ENCODE data around the gene HPSE2. TPM values are rescaled to one million over a fixed set of nuclear protein-coding genes. Genes with fewer than 3 reads are reported as not detected.

The HPSE2 gene
- total RNA-seq, 2 experiments from 2014 or later: not detected

DNA sequence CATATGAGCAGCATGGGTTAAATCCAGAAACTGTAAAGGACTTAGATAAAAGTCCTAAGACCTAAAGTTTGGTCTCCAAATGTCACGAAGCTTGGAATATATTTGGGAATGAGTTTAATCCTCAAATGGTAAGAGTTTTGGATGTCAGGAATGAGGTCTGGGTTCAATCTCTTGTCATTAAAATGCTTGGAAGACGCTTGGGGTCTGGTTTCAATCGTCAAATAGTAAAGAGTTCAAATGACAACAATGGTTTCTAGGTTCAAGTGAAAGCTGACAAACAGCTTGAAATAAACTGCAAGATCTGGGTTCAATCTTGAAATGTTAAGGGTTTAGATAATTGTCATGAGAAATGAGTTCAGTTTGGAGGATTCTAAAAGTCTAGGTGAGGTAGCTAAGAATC is 403.5 kb downstream of the HPSE2 start:
- POLR2A ChIA-PET: no interaction called here

GRCh38 chr10:98831391-98831790 is 404.3 kb downstream of the HPSE2 start:
- Histone ChIP-seq H3K27me3 (ENCODE audit: control insufficient read depth in 1 of 2, insufficient read depth in 2 of 2, low read length in 2 of 2) (no peaks in the 10 kb centered on the region), H3K4me1 (ENCODE audit: insufficient read depth, low read length) (no peaks in the 10 kb centered on the region), H3K36me3 (ENCODE audit: insufficient read depth, low read length) (no peaks in the 10 kb centered on the region), H3K4me3 (ENCODE audit: low read length) (no peak overlapping the region), H3K9me3 (ENCODE audit: control insufficient read depth in 1 of 2, insufficient read depth in 1 of 2, low read length in 2 of 2) (no peaks in the 10 kb centered on the region), H3K27ac (ENCODE audit: low read depth in 1 of 2, low read length in 2 of 2) (no peak overlapping the region)
- CTCF ChIA-PET: no interaction called here
- TF ChIP-seq CTCF (IDR thresholded peaks at IDR 0.05): no peak
- ATAC-seq (ENCODE audit: poor library complexity) (no peak), DNase-seq (no peak)
- no peak overlapping the region for H3K4me3 Mint-ChIP-seq
- no peaks in the 10 kb centered on the region for H3K4me1 Mint-ChIP-seq (ENCODE audit: low read depth)
- peaks cover 3% of the 10 kb centered on the region for H3K9me3 Mint-ChIP-seq
- no peaks in the 10 kb centered on the region for H3K27me3 Mint-ChIP-seq
- no peak overlapping the region for H3K27ac Mint-ChIP-seq
- no peaks in the 10 kb centered on the region for H3K36me3 Mint-ChIP-seq (ENCODE audit: low read depth)
- POLR2A ChIA-PET: no interaction called here
- intact Hi-C loops (cut with DNase I, micrococcal nuclease): no loop called here

More for the DNA sequence above, 403.5 kb downstream of the HPSE2 start:
- no peaks in the 10 kb centered on the region for H3K36me3 ChIP-seq (ENCODE audit: insufficient read depth, low read length)
- no peaks in the 10 kb centered on the region for H3K27me3 Mint-ChIP-seq
- CTCF ChIA-PET: no interaction called here
- H3K9me3 Mint-ChIP-seq: peaks cover 3% of the 10 kb centered on the region
- H3K4me3 Mint-ChIP-seq: no peak overlapping the region
- H3K36me3 Mint-ChIP-seq (ENCODE audit: low read depth): no peaks in the 10 kb centered on the region
- intact Hi-C loops (cut with DNase I, micrococcal nuclease): no loop called here
- ATAC-seq (ENCODE audit: poor library complexity): no peak
- no peak overlapping the region for H3K27ac Mint-ChIP-seq
- H3K4me3 ChIP-seq (ENCODE audit: low read length): no peak overlapping the region
- no peaks in the 10 kb centered on the region for H3K4me1 Mint-ChIP-seq (ENCODE audit: low read depth)
- no peak for TF ChIP-seq CTCF (IDR thresholded peaks at IDR 0.05)
- DNase-seq: no peak
- no peaks in the 10 kb centered on the region for H3K4me1 ChIP-seq (ENCODE audit: insufficient read depth, low read length)
- H3K27ac ChIP-seq (ENCODE audit: low read depth in 1 of 2, low read length in 2 of 2): no peak overlapping the region
- no peaks in the 10 kb centered on the region for H3K9me3 ChIP-seq (ENCODE audit: control insufficient read depth in 1 of 2, insufficient read depth in 1 of 2, low read length in 2 of 2)
- H3K27me3 ChIP-seq (ENCODE audit: control insufficient read depth in 1 of 2, insufficient read depth in 2 of 2, low read length in 2 of 2): no peaks in the 10 kb centered on the region

DNA sequence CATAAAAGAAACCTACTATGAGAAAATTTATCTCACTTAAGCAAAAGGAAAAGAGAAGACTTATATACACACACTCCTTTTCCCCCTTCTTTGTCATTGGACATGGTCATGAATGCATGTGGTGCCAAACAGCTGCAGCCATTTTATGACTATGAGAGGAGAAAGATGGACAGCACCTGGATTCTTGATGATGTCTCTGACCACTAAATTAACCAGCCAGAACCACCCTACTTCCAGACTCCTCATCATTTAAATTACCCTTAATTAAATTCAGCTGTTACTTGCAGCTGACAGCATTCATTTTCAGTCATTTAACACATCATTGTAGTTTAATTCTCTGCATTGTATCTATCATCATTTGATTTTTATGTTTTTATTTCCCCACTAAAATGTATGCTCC is 409.9 kb downstream of the HPSE2 start:
- Mint-ChIP-seq H3K4me3 (no peak overlapping the region), H3K9me3 (peaks cover 3% of the 10 kb centered on the region), H3K27ac (no peak overlapping the region), H3K36me3 (ENCODE audit: low read depth) (no peaks in the 10 kb centered on the region), H3K4me1 (ENCODE audit: low read depth) (no peaks in the 10 kb centered on the region), H3K27me3 (no peaks in the 10 kb centered on the region)
- TF ChIP-seq CTCF (IDR thresholded peaks at IDR 0.05): no peak
- no peaks in the 10 kb centered on the region for H3K9me3 ChIP-seq (ENCODE audit: control insufficient read depth in 1 of 2, insufficient read depth in 1 of 2, low read length in 2 of 2)
- POLR2A ChIA-PET: no interaction called here
- no peak overlapping the region for H3K27ac ChIP-seq (ENCODE audit: low read depth in 1 of 2, low read length in 2 of 2)
- CTCF ChIA-PET: interaction anchor here (1.1 kb wide), 1 partner anchor 106 kb away, joined by 3 read pairs; no protein-coding TSS in a partner anchor
- DNase-seq (no peak), ATAC-seq (ENCODE audit: poor library complexity) (no peak)
- no peaks in the 10 kb centered on the region for H3K36me3 ChIP-seq (ENCODE audit: insufficient read depth, low read length)
- no peaks in the 10 kb centered on the region for H3K4me1 ChIP-seq (ENCODE audit: insufficient read depth, low read length)
- no peaks in the 10 kb centered on the region for H3K27me3 ChIP-seq (ENCODE audit: control insufficient read depth in 1 of 2, insufficient read depth in 2 of 2, low read length in 2 of 2)
- no peak overlapping the region for H3K4me3 ChIP-seq (ENCODE audit: low read length)
- intact Hi-C loops (cut with DNase I, micrococcal nuclease): no loop called here

All from CD4-positive, alpha-beta T cell (primary cell).